Thyroid gland (tissue), 4 donors: ENCODE measurements around the gene SLC15A2.

ENCODE experiments used
- CTCF ChIP-seq, 6 experiments: fragments of 200-600 bp in 3 of 6; fragments of 450-650 bp in 3 of 6; sonication (generic) in 3 of 6; IDR thresholded peaks; one replicate each; pipeline ENCODE4 v1.5.1; 2016 to 2019; ENCODE audit warnings: antibody characterized with exemption in 6 of 6, mild to moderate bottlenecking in 2 of 6, inconsistent platforms in 1 of 6, moderate library complexity in 1 of 6
- POLR2A ChIP-seq, 2 donors: fragments of 450-650 bp; IDR thresholded peaks; one replicate each; pipeline ENCODE4 v1.6.1; 2017; ENCODE audit warnings: antibody characterized with exemption in 2 of 2, mild to moderate bottlenecking in 2 of 2, moderate library complexity in 1 of 2

DNA sequence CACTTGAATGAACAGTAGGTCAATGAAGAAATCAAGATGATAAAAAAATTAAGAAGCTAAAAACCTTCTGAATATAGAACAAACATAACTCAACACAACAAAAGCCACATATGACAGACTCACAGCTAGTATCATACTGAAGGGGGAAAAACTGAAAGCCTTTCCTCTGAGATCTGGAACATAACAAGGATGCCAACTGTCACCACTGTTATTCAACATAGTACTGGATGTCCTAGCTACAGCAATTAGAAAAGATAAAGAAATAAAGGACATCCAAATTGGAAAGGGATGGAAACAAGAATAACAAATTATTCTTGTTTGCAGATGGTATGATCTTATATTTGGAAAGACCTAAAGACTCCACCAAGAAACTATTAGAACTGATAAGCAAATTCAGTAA, 67.1 kb downstream of the SLC15A2 start:
- no peak for TF ChIP-seq CTCF (IDR thresholded peaks at IDR 0.05)
- TF ChIP-seq POLR2A (IDR thresholded peaks at IDR 0.05) = no peak
